Right atrium auricular region (tissue), 2 donors: Measurements from ENCODE around the gene VSTM4. TPM values are rescaled to one million over a fixed set of nuclear protein-coding genes. Genes with fewer than 3 reads are reported as not detected.

Experiments used
- DNase-seq: peaks from one replicate; pipeline ENCODE4 v3.0.0-alpha.2; 2019; ENCODE audit warnings: low spot score
- H3K27ac ChIP-seq, 2 donors: fragments of 200-600 bp; sonication (generic); 1 replicate in 1 of 2; 2 replicates in 1 of 2; pipeline ENCODE4 v1.5.1; 2016 to 2019
- H3K27me3 ChIP-seq, 2 donors: fragments of 200-600 bp; sonication (generic); one replicate each; pipeline versions ENCODE4 v1.5.1 to v1.6.0; 2017 to 2019
- H3K36me3 ChIP-seq: fragments of 200-600 bp; sonication (generic); one replicate; pipeline ENCODE4 v1.5.1; 2016
- H3K4me1 ChIP-seq, 2 donors: fragments of 200-600 bp; sonication (generic); one replicate each; pipeline versions ENCODE4 v1.5.1 to v1.6.0; 2017 to 2019
- H3K4me3 ChIP-seq, 2 donors: fragments of 200-600 bp; sonication (generic); 1 replicate in 1 of 2; 2 replicates in 1 of 2; pipeline ENCODE4 v1.5.1; 2017 to 2019; ENCODE audit warnings: mild to moderate bottlenecking in 1 of 2, moderate library complexity in 1 of 2
- H3K9me3 ChIP-seq, 2 donors: fragments of 200-600 bp; sonication (generic); one replicate each; pipeline ENCODE4 v1.5.1; 2019
- total RNA-seq, 2 donors: library from RNA; depleted of rRNA; stranded (reverse); fragments of >200 nt; gene quantifications; one replicate each; pipeline ENCODE4 v1.1.0, GENCODE V29; 2016
- TF ChIP-seq, protein P1 (sequence below), 2 donors: fragments of 200-600 bp; sonication (generic); IDR thresholded peaks; one replicate each; pipeline ENCODE4 v1.5.1; 2019; ENCODE audit warnings: antibody characterized with exemption in 2 of 2

Gene VSTM4
- total RNA-seq, 2 donors from 2014 or later: 17.6 to 22.7 TPM

- peaks cover 0 to 3% of the 10 kb centered on the region in 2 donors for H3K4me1 ChIP-seq
- no peak for DNase-seq
- TF ChIP-seq, protein P1, sequence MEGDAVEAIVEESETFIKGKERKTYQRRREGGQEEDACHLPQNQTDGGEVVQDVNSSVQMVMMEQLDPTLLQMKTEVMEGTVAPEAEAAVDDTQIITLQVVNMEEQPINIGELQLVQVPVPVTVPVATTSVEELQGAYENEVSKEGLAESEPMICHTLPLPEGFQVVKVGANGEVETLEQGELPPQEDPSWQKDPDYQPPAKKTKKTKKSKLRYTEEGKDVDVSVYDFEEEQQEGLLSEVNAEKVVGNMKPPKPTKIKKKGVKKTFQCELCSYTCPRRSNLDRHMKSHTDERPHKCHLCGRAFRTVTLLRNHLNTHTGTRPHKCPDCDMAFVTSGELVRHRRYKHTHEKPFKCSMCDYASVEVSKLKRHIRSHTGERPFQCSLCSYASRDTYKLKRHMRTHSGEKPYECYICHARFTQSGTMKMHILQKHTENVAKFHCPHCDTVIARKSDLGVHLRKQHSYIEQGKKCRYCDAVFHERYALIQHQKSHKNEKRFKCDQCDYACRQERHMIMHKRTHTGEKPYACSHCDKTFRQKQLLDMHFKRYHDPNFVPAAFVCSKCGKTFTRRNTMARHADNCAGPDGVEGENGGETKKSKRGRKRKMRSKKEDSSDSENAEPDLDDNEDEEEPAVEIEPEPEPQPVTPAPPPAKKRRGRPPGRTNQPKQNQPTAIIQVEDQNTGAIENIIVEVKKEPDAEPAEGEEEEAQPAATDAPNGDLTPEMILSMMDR (IDR thresholded peaks at IDR 0.05): no peak
These were observed 137.0 kb downstream of the VSTM4 start for GRCh38 chr10:48978318-48978717.

GRCh38 chr10:48976196-48976595, 139.1 kb downstream of the VSTM4 start:
- Histone ChIP-seq H3K27me3 (no peaks in the 10 kb centered on the region), H3K4me1 (no peaks in the 10 kb centered on the region), H3K9me3 (no peaks in the 10 kb centered on the region), H3K27ac (no peak overlapping the region), H3K4me3 (no peak overlapping the region), H3K36me3 (no peaks in the 10 kb centered on the region)
- DNase-seq: no peak
- TF ChIP-seq, protein P1 (IDR thresholded peaks at IDR 0.05): peak in 1 of 2 donors; percentile 54

More at GRCh38 chr10:48978318-48978717, 137.0 kb downstream of the VSTM4 start:
- H3K27ac ChIP-seq: no peak overlapping the region
- H3K36me3 ChIP-seq: no peaks in the 10 kb centered on the region
- no peak overlapping the region for H3K4me3 ChIP-seq
- H3K9me3 ChIP-seq: no peaks in the 10 kb centered on the region
- no peaks in the 10 kb centered on the region for H3K27me3 ChIP-seq

- Histone ChIP-seq H3K36me3 (no peaks in the 10 kb centered on the region), H3K27ac (no peak overlapping the region), H3K27me3 (no peaks in the 10 kb centered on the region), H3K4me3 (no peak overlapping the region), H3K4me1 (no peaks in the 10 kb centered on the region), H3K9me3 (no peaks in the 10 kb centered on the region)
- no peak for DNase-seq
- TF ChIP-seq, protein P1 (IDR thresholded peaks at IDR 0.05): no peak
These were observed 140.7 kb downstream of the VSTM4 start for GRCh38 chr10:48974510-48975156.

DNA sequence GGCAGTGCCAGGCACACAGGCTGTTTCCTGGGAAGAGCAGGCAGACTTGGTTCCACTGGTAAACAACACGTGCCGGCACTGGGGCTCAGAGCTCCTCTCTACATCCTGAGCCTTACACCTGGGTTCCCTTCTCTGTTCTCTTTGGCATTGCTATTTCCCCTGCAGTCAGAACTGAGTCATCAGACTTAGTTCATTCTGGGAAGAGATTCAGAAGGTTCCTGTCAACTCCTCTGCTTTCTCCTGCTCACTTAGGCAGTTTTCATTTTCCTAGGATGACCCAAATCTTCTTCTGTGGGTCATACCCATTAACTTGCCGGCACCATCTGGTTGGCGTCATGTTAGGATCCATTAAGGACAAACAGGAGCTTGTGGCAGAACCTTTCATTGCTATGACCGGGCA, 142.3 kb downstream of the VSTM4 start:
- no peaks in the 10 kb centered on the region for H3K27me3 ChIP-seq
- H3K9me3 ChIP-seq: no peaks in the 10 kb centered on the region
- TF ChIP-seq, protein P1 (IDR thresholded peaks at IDR 0.05): no peak
- no peak overlapping the region for H3K4me3 ChIP-seq
- H3K4me1 ChIP-seq: no peaks in the 10 kb centered on the region
- H3K36me3 ChIP-seq: no peaks in the 10 kb centered on the region
- H3K27ac ChIP-seq: no peak overlapping the region
- no peak for DNase-seq

GRCh38 chr10:48970654-48971053, 144.7 kb downstream of the VSTM4 start:
- no peaks in the 10 kb centered on the region for H3K36me3 ChIP-seq
- TF ChIP-seq, protein P1 (IDR thresholded peaks at IDR 0.05): no peak

DNA sequence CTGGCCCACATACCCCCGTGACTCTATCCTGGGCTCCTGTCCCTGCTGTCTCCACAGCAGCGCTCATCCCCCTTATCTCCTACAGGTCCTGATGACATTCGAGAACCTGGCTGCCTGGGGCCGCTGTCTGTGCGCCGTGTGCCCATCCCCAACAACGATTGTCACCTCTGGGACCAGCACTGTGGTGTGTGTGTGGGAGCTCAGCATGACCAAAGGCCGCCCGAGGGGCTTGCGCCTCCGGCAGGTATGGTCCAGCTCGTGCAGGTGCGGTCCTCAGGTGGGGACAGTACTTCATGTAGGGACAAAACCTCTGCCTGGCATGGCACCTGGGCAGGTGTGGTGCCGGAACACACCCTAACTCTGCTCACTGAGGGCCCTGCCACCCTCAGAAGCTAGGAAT, 145.3 kb downstream of the VSTM4 start:
- no peak overlapping the region for H3K4me3 ChIP-seq

More at GRCh38 chr10:48970654-48971053, 144.7 kb downstream of the VSTM4 start:
- Histone ChIP-seq H3K27me3 (no peaks in the 10 kb centered on the region), H3K4me3 (no peak overlapping the region), H3K27ac (no peak overlapping the region), H3K4me1 (no peaks in the 10 kb centered on the region), H3K9me3 (no peaks in the 10 kb centered on the region)
- DNase-seq: no peak

More for the DNA sequence above, 145.3 kb downstream of the VSTM4 start:
- no peak for DNase-seq
- Histone ChIP-seq H3K27me3 (no peaks in the 10 kb centered on the region), H3K27ac (no peak overlapping the region), H3K4me1 (no peaks in the 10 kb centered on the region), H3K36me3 (no peaks in the 10 kb centered on the region), H3K9me3 (no peaks in the 10 kb centered on the region)
- TF ChIP-seq, protein P1 (IDR thresholded peaks at IDR 0.05): no peak
